HG03175 (cell line): ENCODE data around the gene TMPRSS15.

Source experiments
- ATAC-seq: cut with Tn5 transposase; IDR thresholded peaks from one replicate; pipeline ENCODE4 v1.9.1; 2021; ENCODE audit warnings: mild to moderate bottlenecking, moderate library complexity; ENCODE audit not compliant: unreplicated experiment

The TMPRSS15 gene

DNA sequence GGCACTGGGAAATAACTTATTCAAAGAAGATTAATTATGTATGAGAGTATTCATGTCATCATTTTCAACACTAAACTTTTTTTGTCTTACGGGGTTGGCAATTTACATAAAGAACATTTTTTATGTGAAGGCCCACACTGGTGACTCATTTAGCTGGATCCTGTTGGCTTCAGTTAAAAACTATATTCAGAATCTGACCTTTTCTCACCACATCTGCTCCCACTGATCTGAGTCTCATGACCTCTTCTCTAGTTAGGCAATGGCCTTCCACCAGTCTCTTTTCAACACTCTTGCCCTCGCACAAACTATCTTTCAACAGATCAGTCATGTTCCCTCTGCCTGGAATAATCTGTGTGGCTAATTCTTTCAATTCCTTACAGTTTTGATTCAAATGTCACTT, 53.4 kb downstream of the TMPRSS15 start:
- no peak for ATAC-seq

DNA sequence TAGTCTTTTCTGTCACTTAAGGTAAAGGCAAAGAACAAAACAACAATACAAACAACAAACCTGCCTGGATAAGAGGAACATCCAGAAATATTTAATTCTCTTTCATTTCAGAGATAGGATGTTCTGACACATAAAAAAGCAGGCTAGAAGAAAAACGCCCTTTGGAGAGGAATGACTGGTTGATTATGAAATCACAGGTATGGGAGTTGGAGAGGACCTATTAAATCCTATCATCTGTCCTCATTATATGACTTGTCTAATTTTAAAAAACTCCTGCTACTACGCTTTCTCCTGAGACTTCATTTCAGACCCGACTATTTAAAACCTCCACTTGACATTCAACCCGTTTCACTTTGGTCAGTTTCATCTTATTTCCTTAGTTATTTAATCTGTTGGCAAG, 54.1 kb downstream of the TMPRSS15 start:
- ATAC-seq: no peak

DNA sequence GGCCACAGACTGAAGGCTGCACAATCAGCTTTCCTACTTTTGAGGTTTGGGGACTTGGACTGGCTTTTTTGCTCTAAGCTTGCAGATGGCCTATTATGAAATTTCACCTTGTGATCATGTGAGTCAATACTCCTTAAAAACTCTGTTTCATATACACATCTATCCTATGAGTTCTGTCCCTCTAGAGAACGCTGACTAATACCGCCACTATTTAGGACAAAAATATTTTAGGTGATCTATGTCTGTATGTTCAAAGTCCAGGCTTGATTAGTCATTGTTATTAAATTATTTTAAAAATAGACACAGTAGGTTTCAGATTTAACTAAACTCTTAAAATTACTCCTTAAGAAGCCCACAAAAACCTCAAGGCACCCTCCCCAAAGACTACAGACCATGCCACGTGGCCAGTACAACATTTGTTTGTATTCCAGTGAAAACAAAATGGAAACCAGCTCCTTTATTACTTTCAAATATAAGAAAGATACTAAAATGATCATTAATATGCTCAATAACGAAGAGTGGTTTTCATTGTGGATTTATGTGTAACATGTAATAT, 63.1 kb downstream of the TMPRSS15 start:
- no peak for ATAC-seq

GRCh38 chr21:18335651-18336236, 67.8 kb downstream of the TMPRSS15 start:
- ATAC-seq: no peak

DNA sequence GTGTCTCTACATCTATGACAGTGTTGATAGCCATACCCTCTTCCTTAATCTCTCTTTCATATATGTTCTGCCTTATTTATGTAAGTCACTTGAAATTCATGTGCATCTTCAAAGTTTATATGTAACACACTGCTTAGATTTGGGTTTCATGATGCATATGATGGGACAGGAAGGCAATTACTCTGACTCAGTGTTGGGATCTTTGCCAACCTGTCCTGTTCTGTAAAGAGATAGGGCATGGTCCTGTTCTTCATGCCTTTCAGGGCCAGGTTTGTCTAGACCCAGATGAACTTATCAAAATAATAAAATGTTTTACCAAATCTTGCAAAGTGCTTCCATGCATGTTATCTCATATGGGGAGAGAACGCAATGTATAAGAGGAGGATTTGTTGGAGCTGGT, 69.5 kb downstream of the TMPRSS15 start:
- ATAC-seq: no peak

DNA sequence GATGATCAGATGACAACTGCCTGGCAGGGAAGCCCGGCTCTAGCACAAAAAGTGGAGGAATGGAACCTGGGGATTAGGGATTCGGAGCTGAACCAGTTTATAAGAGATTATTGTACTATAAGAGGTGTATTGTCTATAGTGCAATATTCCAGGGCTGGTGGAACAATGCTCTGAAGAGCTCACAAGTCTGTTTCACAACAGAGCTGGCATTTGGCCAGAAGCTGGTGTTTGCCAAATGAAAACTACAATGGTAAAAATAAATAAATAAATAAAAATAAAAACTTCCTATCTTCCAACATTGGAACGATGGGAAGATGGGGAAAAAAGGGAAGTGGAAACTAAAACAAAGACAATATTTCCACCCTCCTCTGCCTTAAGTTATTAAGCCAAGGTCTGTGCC, 85.4 kb downstream of the TMPRSS15 start:
- no peak for ATAC-seq

- no peak for ATAC-seq
Measured at GRCh38 chr21:18298228-18298627, 105.4 kb downstream of the TMPRSS15 start.

DNA sequence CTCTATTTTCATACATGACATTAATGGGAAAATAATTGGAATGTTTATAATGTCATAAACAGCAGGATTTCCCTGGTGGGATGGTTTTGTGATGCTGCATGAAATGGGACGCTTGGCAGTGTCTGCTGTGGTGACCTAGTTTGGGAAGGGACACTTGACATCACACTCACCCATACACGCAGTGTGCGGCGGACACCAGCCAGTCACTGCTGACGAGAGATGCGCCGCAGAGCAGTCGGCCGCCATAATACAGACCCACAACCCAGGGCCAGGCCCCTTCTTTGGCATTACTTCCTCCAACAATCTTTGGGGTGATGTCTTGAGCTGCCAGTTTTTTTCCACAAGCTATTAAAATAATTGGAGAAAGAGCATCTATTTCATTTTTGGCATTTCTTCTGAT, 109.5 kb downstream of the TMPRSS15 start:
- no peak for ATAC-seq

DNA sequence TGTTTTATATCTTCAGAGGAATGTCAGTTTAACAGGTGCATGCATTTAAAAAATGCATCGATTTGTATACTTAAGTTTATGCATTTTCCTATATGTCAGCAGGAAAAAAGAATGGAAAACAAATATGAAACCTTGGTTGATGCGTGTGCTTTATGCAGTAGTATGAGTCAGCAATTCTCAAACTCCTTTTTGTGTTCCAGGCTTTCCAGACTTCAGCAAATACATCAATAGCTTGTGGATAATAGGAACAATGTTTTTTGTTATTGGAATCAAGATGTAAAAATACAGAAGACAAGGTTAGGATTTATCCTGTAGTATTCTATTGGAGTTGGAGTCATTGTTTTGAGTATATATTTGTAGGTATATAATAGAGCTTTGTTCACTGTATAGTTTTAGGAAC, 113.7 kb downstream of the TMPRSS15 start:
- ATAC-seq: no peak

GRCh38 chr21:18285379-18285778, 118.2 kb downstream of the TMPRSS15 start:
- no peak for ATAC-seq

GRCh38 chr21:18275781-18276180, 127.8 kb downstream of the TMPRSS15 start:
- ATAC-seq: no peak

DNA sequence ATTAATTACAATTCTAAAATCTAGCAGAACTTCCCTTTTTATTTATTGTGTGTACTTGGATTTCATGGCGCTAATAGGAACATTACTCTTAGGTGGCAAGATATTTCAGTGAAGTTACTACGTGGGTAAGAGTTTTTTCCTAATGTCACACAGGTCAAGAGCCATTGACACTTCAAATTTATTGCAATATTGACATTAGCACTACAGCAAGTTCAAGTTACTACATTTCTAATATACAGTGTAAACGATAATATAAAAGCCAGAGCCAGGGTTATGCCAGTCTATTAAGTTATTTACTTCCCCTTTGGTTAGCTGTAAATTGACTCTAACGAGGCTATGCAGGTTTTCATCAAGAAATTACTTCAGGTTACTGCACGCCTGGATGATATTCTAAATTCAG, 129.2 kb downstream of the TMPRSS15 start:
- ATAC-seq: no peak

- ATAC-seq: no peak
Measured at GRCh38 chr21:18273400-18273799, 130.2 kb downstream of the TMPRSS15 start.

- no peak for ATAC-seq
Measured at GRCh38 chr21:18269856-18270255, 133.7 kb downstream of the TMPRSS15 start.

DNA sequence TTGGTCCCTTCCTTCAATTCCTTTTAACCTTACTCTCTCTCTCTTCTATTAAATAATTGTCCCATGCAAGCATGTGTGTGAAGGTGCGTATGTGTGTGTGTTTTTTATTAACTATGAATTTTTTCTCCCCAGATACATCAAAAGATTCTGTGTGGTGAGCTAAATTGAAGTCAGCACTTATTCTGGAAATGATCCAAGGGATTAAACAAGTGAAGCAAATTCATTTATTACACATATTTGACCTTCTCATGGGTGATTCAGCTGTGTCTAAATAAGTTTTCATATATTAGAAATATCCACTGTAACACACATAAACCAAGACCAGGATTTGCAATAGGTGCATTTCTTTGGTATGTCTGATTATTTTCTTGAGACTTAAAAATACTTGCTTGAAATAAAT, 134.7 kb downstream of the TMPRSS15 start:
- no peak for ATAC-seq

- ATAC-seq: no peak
Measured at GRCh38 chr21:18267496-18267895, 136.1 kb downstream of the TMPRSS15 start.

- no peak for ATAC-seq
Measured at GRCh38 chr21:18265944-18266343, 137.6 kb downstream of the TMPRSS15 start.

- ATAC-seq: no peak
Measured at GRCh38 chr21:18253799-18254198, 149.8 kb downstream of the TMPRSS15 start.

DNA sequence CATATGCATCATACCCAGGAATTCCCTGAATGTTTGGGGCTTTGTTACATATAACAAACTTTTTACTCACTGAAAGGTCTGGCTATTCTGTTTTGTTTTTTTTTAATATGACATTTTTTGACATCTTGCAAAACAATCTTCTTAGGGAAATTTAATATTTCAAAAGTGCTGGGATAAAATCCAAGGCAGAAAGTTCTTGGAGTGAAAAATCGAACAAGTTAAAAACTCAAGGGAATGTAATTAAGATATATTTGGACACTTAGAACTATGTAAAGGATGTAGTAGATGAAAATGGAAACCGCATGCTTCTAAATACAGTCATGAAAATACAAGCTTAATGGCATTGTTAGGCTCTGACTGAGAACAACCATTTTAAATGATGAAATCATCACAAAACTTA, 150.4 kb downstream of the TMPRSS15 start:
- ATAC-seq: no peak

GRCh38 chr21:18252680-18253079, 150.9 kb downstream of the TMPRSS15 start:
- ATAC-seq: no peak

DNA sequence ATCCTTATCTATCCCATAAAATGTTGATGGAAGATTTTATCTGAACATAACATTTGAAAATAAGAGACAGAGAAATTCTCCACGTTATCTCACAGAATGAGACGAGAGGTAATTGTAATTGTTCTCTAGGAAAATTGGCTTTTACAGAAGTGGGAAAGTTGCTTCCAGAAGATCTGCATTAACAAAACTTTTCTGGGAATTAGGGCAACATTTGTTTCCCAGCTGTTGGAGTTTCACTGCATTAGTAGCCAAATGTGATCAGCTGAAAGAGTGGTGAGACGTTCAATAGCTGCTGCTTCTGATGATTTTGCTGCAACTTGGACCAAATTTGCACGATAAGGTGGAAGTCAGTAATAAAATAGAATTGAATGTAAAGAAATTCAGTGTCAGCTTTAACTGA, 151.3 kb downstream of the TMPRSS15 start:
- ATAC-seq: no peak

DNA sequence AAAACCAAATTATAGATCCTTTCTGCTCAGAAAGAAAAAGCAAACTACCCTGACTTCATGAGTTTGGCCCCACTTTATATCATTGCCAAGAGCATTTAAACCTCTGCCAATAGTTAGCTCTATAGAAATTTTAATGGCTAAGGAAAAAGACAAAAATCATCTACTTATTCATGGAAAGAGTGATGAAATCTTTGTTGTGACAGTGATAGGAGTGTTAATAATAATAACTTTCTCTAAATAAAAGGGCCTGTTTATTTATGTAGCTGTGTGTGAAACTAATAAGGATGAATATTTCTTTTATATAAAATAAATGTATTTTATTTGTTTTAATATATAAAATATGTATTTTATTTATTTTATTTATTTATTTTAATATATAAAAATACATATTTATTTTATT, 152.5 kb downstream of the TMPRSS15 start:
- ATAC-seq: no peak

DNA sequence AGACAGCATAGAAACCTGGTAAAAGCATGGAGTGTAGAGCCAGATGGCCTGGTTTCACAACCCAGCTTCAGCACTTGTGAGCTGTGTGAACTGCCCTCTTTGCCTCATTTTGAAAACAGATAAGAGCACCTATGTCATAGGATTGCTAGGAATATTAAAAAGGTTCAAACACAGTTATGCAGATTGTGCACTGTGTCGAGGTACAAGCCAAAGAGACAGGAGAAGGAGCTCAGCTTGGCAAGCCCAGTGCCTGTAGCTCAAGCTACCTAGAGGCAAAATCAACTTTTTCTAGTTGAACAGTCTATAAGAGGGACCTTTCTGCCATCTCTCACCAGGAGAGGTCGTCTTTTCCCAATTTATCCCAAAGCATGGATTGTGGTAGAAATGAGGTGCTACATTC, 153.9 kb downstream of the TMPRSS15 start:
- ATAC-seq: no peak
